ENCODE results near the gene DEFB121.

The DEFB121 gene

GRCh38 chr20:31403886-31404285, 2.1 kb downstream of the DEFB121 start:
- Histone ChIP-seq H3K4me1 (ENCODE audit: low read depth, poor library complexity, severe bottlenecking) (no peaks in the 10 kb centered on the region), H3K36me3 (ENCODE audit: insufficient read depth) (no peaks in the 10 kb centered on the region), H3K27ac (no peak overlapping the region)

DNA sequence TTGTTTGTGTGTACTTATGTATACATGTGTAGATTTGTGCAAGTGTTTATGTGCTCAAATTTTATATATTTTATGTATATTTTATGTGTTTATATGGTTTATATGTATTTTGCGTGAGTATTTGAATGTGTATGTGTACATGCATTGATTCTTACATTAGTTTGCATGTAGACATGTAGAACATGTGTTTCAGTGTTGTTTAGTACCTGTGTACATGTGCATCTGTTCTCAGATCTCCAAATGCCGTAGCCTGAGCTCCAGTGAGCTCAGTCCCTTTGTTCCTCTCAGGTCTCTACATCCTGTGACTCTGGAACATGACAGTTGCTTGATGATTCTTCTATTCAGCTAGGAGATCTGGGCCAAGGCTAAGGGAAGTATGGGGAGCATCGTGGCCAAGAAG, 11.1 kb downstream of the DEFB121 start:
- Histone ChIP-seq H3K27me3 (ENCODE audit: insufficient read depth, low read depth) (no peaks in the 10 kb centered on the region), H3K4me3 (IDR thresholded peaks at IDR 0.05; ENCODE audit: insufficient read depth, low read depth, low read length) (no peak overlapping the region), H4K20me1 (ENCODE audit: insufficient read depth) (no peaks in the 10 kb centered on the region), H3K27ac (no peak overlapping the region), H2AFZ (ENCODE audit: low read depth) (no peak overlapping the region), H3K9ac (no peak overlapping the region), H3K4me1 (ENCODE audit: low read depth, poor library complexity, severe bottlenecking) (no peaks in the 10 kb centered on the region), H3K36me3 (ENCODE audit: insufficient read depth) (no peaks in the 10 kb centered on the region), H3K79me2 (ENCODE audit: insufficient read depth, low read depth) (no peaks in the 10 kb centered on the region), H3K4me2 (no peak overlapping the region)
- TF ChIP-seq, protein P1, sequence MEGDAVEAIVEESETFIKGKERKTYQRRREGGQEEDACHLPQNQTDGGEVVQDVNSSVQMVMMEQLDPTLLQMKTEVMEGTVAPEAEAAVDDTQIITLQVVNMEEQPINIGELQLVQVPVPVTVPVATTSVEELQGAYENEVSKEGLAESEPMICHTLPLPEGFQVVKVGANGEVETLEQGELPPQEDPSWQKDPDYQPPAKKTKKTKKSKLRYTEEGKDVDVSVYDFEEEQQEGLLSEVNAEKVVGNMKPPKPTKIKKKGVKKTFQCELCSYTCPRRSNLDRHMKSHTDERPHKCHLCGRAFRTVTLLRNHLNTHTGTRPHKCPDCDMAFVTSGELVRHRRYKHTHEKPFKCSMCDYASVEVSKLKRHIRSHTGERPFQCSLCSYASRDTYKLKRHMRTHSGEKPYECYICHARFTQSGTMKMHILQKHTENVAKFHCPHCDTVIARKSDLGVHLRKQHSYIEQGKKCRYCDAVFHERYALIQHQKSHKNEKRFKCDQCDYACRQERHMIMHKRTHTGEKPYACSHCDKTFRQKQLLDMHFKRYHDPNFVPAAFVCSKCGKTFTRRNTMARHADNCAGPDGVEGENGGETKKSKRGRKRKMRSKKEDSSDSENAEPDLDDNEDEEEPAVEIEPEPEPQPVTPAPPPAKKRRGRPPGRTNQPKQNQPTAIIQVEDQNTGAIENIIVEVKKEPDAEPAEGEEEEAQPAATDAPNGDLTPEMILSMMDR (conservative IDR thresholded peaks at IDR 0.05; ENCODE audit: low read depth, low read length): no peak

More at GRCh38 chr20:31403886-31404285, 2.1 kb downstream of the DEFB121 start:
- TF ChIP-seq, protein P1 (conservative IDR thresholded peaks at IDR 0.05; ENCODE audit: low read depth, low read length): no peak
- Histone ChIP-seq H3K27me3 (ENCODE audit: insufficient read depth, low read depth) (no peaks in the 10 kb centered on the region), H3K79me2 (ENCODE audit: insufficient read depth, low read depth) (no peaks in the 10 kb centered on the region), H3K9ac (no peak overlapping the region), H2AFZ (ENCODE audit: low read depth) (no peak overlapping the region), H3K4me2 (no peak overlapping the region), H4K20me1 (ENCODE audit: insufficient read depth) (no peaks in the 10 kb centered on the region), H3K4me3 (IDR thresholded peaks at IDR 0.05; ENCODE audit: insufficient read depth, low read depth, low read length) (no peak overlapping the region)

- no peaks in the 10 kb centered on the region for H3K79me2 ChIP-seq (ENCODE audit: insufficient read depth, low read depth)
- no peaks in the 10 kb centered on the region for H3K36me3 ChIP-seq (ENCODE audit: insufficient read depth)
- no peaks in the 10 kb centered on the region for H3K4me1 ChIP-seq (ENCODE audit: low read depth, poor library complexity, severe bottlenecking)
- no peak overlapping the region for H3K4me2 ChIP-seq
- no peak overlapping the region for H2AFZ ChIP-seq (ENCODE audit: low read depth)
- no peak overlapping the region for H3K9ac ChIP-seq
- no peaks in the 10 kb centered on the region for H3K27me3 ChIP-seq (ENCODE audit: insufficient read depth, low read depth)
- TF ChIP-seq, protein P1 (conservative IDR thresholded peaks at IDR 0.05; ENCODE audit: low read depth, low read length): no peak
- H4K20me1 ChIP-seq (ENCODE audit: insufficient read depth): no peaks in the 10 kb centered on the region
- H3K27ac ChIP-seq: no peak overlapping the region
- H3K4me3 ChIP-seq (IDR thresholded peaks at IDR 0.05; ENCODE audit: insufficient read depth, low read depth, low read length): no peak overlapping the region
Observed at GRCh38 chr20:31392836-31393235, 13.2 kb downstream of the DEFB121 start.

DNA sequence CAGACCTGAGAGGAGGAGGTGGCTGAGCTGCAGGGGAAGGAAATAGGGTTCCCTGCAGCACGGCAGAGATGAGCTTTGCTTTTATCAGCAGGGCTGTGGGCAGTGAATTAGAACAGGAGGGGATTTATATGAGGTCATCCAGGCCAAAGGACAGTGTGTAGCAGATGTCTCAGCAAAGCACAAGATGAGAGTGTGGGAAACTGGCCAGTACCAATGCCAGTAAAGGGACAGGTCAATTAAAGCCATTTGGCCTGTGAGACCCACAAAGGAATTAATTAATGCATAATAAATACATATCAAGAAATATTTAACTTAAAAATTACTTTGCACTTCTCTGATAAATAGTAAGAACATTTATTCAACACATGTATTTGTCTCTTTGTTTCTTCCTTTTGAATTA, 15.5 kb downstream of the DEFB121 start, which contains the start of gene DEFB119:
TSS of gene DEFB119 (minus strand) at position 101 of the 400 bp plus-strand sequence. CDS start 107 bp downstream, outside the sequence.
- Histone ChIP-seq H3K4me3 (IDR thresholded peaks at IDR 0.05; ENCODE audit: insufficient read depth, low read depth, low read length) (no peak within 1 kb of the TSS), H3K4me2 (no peak within 1 kb of the TSS), H3K4me1 (ENCODE audit: low read depth, poor library complexity, severe bottlenecking) (no peaks in the 10 kb centered on the region), H4K20me1 (ENCODE audit: insufficient read depth) (no peaks in the 10 kb centered on the region), H3K27ac (no peak within 1 kb of the TSS), H3K79me2 (ENCODE audit: insufficient read depth, low read depth) (no peaks in the 10 kb centered on the region), H3K9ac (no peak within 1 kb of the TSS), H3K27me3 (ENCODE audit: insufficient read depth, low read depth) (no peaks in the 10 kb centered on the region), H2AFZ (ENCODE audit: low read depth) (no peak within 1 kb of the TSS), H3K36me3 (ENCODE audit: insufficient read depth) (no peaks in the 10 kb centered on the region)
- TF ChIP-seq, protein P1 (conservative IDR thresholded peaks at IDR 0.05; ENCODE audit: low read depth, low read length): no peak
